Stimulated activated naive CD8-positive, alpha-beta T cell treated with anti-CD3 and anti-CD28 coated beads, Interleukin-15, amount 100 ng/mL, for 72 hours (primary cell): ENCODE data around the gene FLT3.

Source experiments
- ATAC-seq: fragments of 150-1000 bp; cut with Tn5 transposase; 2 replicates; pipeline ENCODE4 v1.10.0; 2021; ENCODE audit warnings: mild to moderate bottlenecking, moderate library complexity
- DNase-seq, 2 donors: peaks; one replicate each; pipeline ENCODE4 v3.0.0; 2021 to 2022
- H3K27ac Mint-ChIP-seq, 2 donors: one replicate each; pipeline ENCODE4 v1.8.0; 2022; ENCODE audit warnings: mild to moderate bottlenecking in 2 of 2, mixed read lengths in 2 of 2, moderate library complexity in 2 of 2
- H3K27me3 Mint-ChIP-seq: one replicate; pipeline ENCODE4 v1.8.0; 2022; ENCODE audit warnings: mixed read lengths
- H3K4me1 Mint-ChIP-seq: one replicate; pipeline ENCODE4 v1.8.0; 2022; ENCODE audit warnings: mild to moderate bottlenecking, mixed read lengths
- H3K4me3 Mint-ChIP-seq, 2 donors: one replicate each; pipeline ENCODE4 v1.8.0; 2022; ENCODE audit warnings: mild to moderate bottlenecking in 2 of 2, mixed read lengths in 2 of 2, moderate library complexity in 1 of 2
- H3K9me3 Mint-ChIP-seq, 2 donors: one replicate each; pipeline ENCODE4 v1.8.0; 2022; ENCODE audit warnings: mixed read lengths in 2 of 2

The FLT3 gene

DNA sequence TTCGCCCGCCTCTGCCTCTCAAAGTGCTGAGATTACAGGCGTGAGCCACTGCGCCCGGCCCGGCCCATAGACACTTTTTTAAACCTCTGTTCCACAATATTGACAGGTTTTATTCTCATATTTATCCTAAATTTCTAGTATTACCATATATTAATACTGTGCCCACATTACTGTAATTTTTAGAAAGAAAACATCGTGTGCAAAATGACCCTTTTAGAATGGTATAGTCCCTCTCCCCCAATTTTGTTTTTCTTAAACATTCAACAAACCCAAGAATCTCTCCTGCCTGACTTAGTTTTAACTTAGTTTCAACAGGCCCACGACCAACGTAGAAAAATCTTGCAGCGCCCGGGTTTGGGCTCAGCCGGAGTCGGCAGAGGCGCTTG, 140.4 kb downstream of the FLT3 start:
- Mint-ChIP-seq H3K4me1 (peaks cover 17% of the 10 kb centered on the region), H3K4me3 (peak overlapping the region; percentile 58 to 71), H3K27me3 (peaks cover 96% of the 10 kb centered on the region), H3K27ac (no peak overlapping the region), H3K9me3 (no peaks in the 10 kb centered on the region)
- ATAC-seq (no peak), DNase-seq (no peak)

DNA sequence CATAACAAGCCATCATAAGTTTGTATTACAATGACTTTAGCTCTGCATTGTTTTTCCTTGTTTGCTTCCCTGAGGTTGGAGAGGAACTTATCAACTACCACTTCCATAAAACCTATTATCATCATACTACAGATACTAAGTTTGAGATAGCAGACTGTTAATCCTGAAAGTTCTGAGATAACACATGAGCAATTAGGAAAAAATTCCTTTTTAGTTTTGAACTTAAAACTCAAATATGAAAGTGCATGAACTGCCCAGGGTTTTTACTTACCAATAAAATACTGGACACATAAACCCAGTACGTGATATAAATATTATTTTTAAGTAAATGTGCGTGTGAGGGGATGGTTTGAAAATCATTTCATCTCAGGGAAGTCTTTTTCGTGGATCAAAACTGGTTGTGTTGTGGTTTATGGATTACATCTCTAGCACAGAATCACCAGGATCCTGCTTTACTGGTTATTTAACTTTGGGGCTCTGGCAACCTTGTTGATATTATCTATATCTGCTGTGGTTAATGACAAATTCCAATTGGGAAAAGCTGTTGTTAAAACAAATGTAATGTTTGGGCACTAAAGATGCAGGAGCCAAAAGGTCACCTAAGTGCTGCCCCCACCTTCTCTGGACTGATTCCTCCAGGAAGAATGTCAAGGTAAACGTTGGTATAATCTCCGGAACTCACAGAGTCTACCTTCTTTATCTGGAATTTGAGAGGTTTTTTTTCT, 143.6 kb downstream of the FLT3 start:
- H3K4me1 Mint-ChIP-seq: peaks cover 31% of the 10 kb centered on the region
- H3K4me3 Mint-ChIP-seq: no peak overlapping the region
- ATAC-seq (no peak), DNase-seq (no peak)
- peaks cover 88% of the 10 kb centered on the region for H3K27me3 Mint-ChIP-seq
- H3K27ac Mint-ChIP-seq: no peak overlapping the region
- H3K9me3 Mint-ChIP-seq: no peaks in the 10 kb centered on the region

DNA sequence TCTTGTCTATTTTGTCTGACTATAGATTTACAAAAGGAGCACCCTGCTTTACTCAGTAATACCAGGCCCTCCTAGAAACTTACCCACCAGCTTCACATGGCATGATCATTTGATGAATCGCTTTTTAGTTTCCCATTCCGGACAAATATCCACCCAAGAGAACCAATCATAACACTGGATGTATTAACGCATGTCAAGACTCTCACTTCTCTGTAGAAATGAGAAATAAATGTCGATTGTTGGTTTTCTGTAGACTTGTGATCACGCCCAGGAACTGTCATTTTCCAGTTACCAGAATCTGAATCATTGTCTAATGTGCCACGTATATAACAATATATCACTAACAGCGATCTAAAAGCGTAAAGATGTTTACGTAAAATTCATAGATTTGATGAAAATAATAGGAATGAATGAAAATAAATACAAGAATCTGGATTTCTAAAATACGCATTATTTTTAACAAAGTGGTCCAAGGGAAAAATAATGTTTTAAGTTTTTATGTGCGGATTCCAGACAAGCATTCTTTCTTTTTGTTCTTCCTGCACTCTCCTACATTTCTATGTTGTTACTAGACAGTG, 145.3 kb downstream of the FLT3 start:
- DNase-seq (no peak), ATAC-seq (no peak)
- H3K4me1 Mint-ChIP-seq: peaks cover 17% of the 10 kb centered on the region
- H3K4me3 Mint-ChIP-seq: no peak overlapping the region
- H3K9me3 Mint-ChIP-seq: no peaks in the 10 kb centered on the region
- H3K27ac Mint-ChIP-seq: no peak overlapping the region
- H3K27me3 Mint-ChIP-seq: peaks cover 88% of the 10 kb centered on the region

DNA sequence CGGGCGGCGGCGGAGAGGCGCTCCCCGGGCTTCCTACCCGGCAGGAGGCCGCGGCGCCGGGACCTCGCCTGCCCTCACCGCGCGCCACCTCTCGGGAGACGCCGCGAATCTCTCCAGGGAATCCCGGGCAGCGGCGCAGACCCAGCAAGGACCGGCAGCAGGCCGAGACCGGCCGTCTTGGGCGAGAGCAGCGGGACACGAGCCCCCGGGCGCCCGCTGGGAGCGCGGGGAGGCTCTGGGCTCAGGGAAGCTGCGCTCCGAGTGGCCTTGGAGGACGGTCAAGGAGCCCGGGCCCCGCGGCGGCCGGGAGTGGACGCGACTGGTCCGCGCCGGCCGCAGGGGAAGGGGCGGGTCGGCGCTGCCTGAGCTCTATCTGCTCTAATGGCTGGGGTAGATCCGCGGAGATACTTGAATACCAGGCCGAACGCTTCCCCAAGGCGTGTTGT, 145.9 kb downstream of the FLT3 start:
- H3K4me3 Mint-ChIP-seq: peak overlapping the region; percentile 79 to 81
- H3K9me3 Mint-ChIP-seq: no peaks in the 10 kb centered on the region
- peak; percentile 44 for ATAC-seq
- DNase-seq: no peak
- H3K27me3 Mint-ChIP-seq: peaks cover 88% of the 10 kb centered on the region
- H3K4me1 Mint-ChIP-seq: peaks cover 15% of the 10 kb centered on the region
- H3K27ac Mint-ChIP-seq: no peak overlapping the region

DNA sequence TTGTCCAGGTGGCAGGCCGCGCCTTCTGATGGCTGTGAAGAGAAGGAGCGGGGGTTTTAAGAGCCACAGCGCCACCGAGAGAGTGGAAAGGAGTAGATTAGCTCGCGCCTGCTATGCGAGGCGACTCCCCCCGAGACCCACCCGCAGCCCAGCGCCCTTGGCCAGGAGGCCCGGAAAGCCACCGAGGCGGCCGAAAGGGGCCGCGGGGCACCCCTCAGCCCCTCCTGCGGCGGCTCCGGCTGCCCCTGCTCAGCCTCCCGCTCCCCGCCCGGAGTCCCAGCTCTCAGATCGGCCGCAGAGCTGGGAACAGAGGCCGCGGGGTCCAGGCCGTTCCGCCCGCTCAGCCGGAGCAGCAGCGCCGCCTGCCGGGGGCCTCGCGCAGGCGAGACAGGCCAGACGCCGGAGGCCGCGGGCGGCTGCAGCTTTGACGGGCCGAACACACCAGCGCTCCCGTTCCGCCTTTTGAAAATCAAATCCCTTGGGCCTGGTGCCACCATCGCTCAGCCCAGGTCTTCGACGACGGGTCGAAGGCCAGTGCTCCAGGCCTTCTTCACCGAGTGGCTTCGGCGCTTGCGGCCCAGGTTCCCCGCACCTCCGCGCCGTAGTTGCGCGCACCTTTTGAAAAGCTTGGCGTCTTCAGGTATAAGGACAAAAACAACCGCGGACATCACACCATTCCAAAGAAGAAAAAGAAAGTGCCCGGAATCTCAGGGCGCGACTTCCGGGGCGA, 146.5 kb downstream of the FLT3 start:
- peak overlapping the region in 1 of 2 donors; percentile 69 for H3K27ac Mint-ChIP-seq
- peaks cover 86% of the 10 kb centered on the region for H3K27me3 Mint-ChIP-seq
- DNase-seq: peak; percentile 76 to 79
- ATAC-seq: peak; percentile 97
- H3K9me3 Mint-ChIP-seq: no peaks in the 10 kb centered on the region
- peaks cover 15% of the 10 kb centered on the region for H3K4me1 Mint-ChIP-seq
- peak overlapping the region; percentile 79 to 81 for H3K4me3 Mint-ChIP-seq
